ENCODE results near the gene ZBTB37. TPM values are rescaled to one million over a fixed set of nuclear protein-coding genes. Genes with fewer than 3 reads are reported as not detected.

ZBTB37 gene
- total RNA-seq, 1 experiment from 2014 or later: 12.0 TPM

DNA sequence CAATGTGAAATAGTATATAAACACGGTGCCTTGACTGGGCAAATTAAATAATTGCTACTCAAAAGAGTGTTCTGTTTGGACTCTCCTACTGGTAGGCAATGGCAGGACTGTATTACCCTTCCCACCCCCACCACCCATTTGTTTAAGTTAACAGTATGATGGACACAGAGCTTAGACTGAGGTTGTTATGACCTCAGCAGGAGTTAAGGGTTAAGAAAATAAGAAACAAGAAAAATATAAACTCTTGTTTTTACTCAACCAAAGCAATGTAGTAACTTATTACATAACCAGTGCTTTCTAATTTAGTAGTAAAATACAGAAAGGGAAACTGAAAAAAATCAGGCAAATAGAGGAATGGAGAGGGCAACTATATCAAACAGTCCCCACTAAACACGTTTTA is 68.9 kb downstream of the ZBTB37 start:
- Histone ChIP-seq H2AK5ac (ENCODE audit: insufficient read length, low read length) (no peak overlapping the region), H3K9me3 (ENCODE audit: control insufficient read depth, low read depth, low read length) (no peaks in the 10 kb centered on the region), H3T11ph (ENCODE audit: low read length) (no peak overlapping the region), H2BK120ac (ENCODE audit: low read depth, low read length, poor library complexity, severe bottlenecking) (no peak overlapping the region), H4K91ac (ENCODE audit: insufficient read length, low read depth, low read length) (no peak overlapping the region), H3K18ac (ENCODE audit: insufficient read length, low read depth, low read length) (no peak overlapping the region), H3K4me1 (ENCODE audit: insufficient read depth, low read length) (no peaks in the 10 kb centered on the region), H2BK12ac (ENCODE audit: insufficient read length, low read depth, low read length) (no peak overlapping the region), H3K14ac (ENCODE audit: insufficient read depth, low read length) (no peak overlapping the region), H3K79me1 (ENCODE audit: insufficient read depth, low read depth, low read length, poor library complexity, severe bottlenecking) (no peaks in the 10 kb centered on the region), H3K4ac (ENCODE audit: low read depth, low read length) (no peak overlapping the region), H3K79me2 (ENCODE audit: insufficient read depth, low read length) (no peaks in the 10 kb centered on the region), H3K56ac (ENCODE audit: insufficient read length, low read depth, low read length) (no peak overlapping the region), H3K23ac (ENCODE audit: insufficient read length, low read depth, low read length) (no peak overlapping the region), H3K27me3 (ENCODE audit: insufficient read depth, low read length) (no peaks in the 10 kb centered on the region), H2AFZ (ENCODE audit: low read length) (no peak overlapping the region), H3K27ac (ENCODE audit: insufficient read length, low read depth, low read length) (no peak overlapping the region), H3K23me2 (ENCODE audit: insufficient read length, low read depth, low read length, poor library complexity, severe bottlenecking) (no peaks in the 10 kb centered on the region), H2BK5ac (ENCODE audit: insufficient read length, low read length) (no peak overlapping the region), H4K5ac (ENCODE audit: insufficient read length, low read depth, low read length) (no peak overlapping the region), H2BK20ac (ENCODE audit: low read depth, low read length, poor library complexity, severe bottlenecking) (no peak overlapping the region), H3K9ac (ENCODE audit: extremely low read depth, insufficient read length, low read length) (no peak overlapping the region), H3K4me2 (ENCODE audit: insufficient read depth, insufficient read length, low read length) (no peak overlapping the region), H4K8ac (replicated peaks; ENCODE audit: insufficient read length, low read depth, low read length) (no peak overlapping the region), H4K20me1 (ENCODE audit: control insufficient read depth, insufficient read depth, insufficient read length) (no peaks in the 10 kb centered on the region), H2BK15ac (ENCODE audit: low read depth, low read length) (no peak overlapping the region)
- WGBS (ENCODE audit: extremely low coverage, insufficient read length, low lambda C conversion rate): no CpG with 5 or more reads among the region's 2 CpGs
- no peak overlapping the region for H3K27ac Mint-ChIP-seq
- H3K9me3 Mint-ChIP-seq: no peaks in the 10 kb centered on the region
- no peak for DNase-seq
- H3K27me3 Mint-ChIP-seq (ENCODE audit: low read depth): no peaks in the 10 kb centered on the region
- H3K4me1 Mint-ChIP-seq: peaks cover 6 to 8% of the 10 kb centered on the region in 2 experiments
- TF ChIP-seq CTCF (conservative IDR thresholded peaks at IDR 0.05): no peak
- H3K4me3 Mint-ChIP-seq: no peak overlapping the region
- H3K36me3 Mint-ChIP-seq (ENCODE audit: insufficient read depth in 1 of 3, low read depth in 3 of 3): peaks cover 10 to 54% (median 39%) of the 10 kb centered on the region in 3 experiments; a peak in 6 of 7 replicates
